DOHH2 (cell line): Measurements from ENCODE around the gene PIAS1.

Source experiments
- H3F3A ChIP-seq: fragments of 200-600 bp; sonication (generic), shearing (Covaris generic); 2 replicates; pipeline ENCODE4 v1.6.0; 2016; ENCODE audit warnings: antibody characterized with exemption, mild to moderate bottlenecking; ENCODE audit not compliant: control insufficient read depth, insufficient read depth
- H3K27ac ChIP-seq: fragments of 200-600 bp; sonication (generic); 2 replicates; pipeline ENCODE4 v1.5.1; 2014; ENCODE audit warnings: low read depth, mild to moderate bottlenecking, low read length, moderate library complexity
- H3K27me3 ChIP-seq: fragments of 200-600 bp; sonication (generic); 2 replicates; pipeline ENCODE4 v1.6.1; 2014; ENCODE audit warnings: mild to moderate bottlenecking, low read length, mixed read lengths; ENCODE audit not compliant: control insufficient read depth
- H3K36me3 ChIP-seq: fragments of 200-600 bp; sonication (generic); 2 replicates; pipeline ENCODE4 v1.6.1; 2014; ENCODE audit warnings: mild to moderate bottlenecking, low read length, moderate library complexity, mixed read lengths; ENCODE audit not compliant: control insufficient read depth
- H3K4me1 ChIP-seq: fragments of 200-600 bp; sonication (generic); 2 replicates; pipeline ENCODE4 v1.6.1; 2014; ENCODE audit warnings: mild to moderate bottlenecking, low read length, mixed read lengths; ENCODE audit not compliant: control insufficient read depth
- H3K4me2 ChIP-seq: fragments of 200-600 bp; sonication (generic); 2 replicates; pipeline ENCODE4 v1.6.0; 2014; ENCODE audit warnings: mild to moderate bottlenecking, low read length, moderate library complexity
- H3K4me3 ChIP-seq: fragments of 200-600 bp; sonication (generic); 2 replicates; pipeline ENCODE4 v1.5.1; 2014; ENCODE audit warnings: mild to moderate bottlenecking, low read length, mixed read lengths
- H3K79me2 ChIP-seq: fragments of 200-600 bp; sonication (generic); 2 replicates; pipeline ENCODE4 v1.6.1; 2014; ENCODE audit warnings: mild to moderate bottlenecking, low read length, mixed read lengths; ENCODE audit not compliant: control insufficient read depth
- H3K9me2 ChIP-seq: fragments of 200-600 bp; sonication (generic); replicated peaks from 2 replicates; pipeline ENCODE4 v1.6.1; 2014; ENCODE audit warnings: mild to moderate bottlenecking, low read length, mixed read lengths; ENCODE audit not compliant: control insufficient read depth
- H3K9me3 ChIP-seq: fragments of 200-600 bp; sonication (generic); 2 replicates; pipeline ENCODE4 v1.6.1; 2014; ENCODE audit warnings: antibody characterized with exemption, low read length, mixed read lengths; ENCODE audit not compliant: control insufficient read depth, insufficient read depth
- H4K20me1 ChIP-seq: fragments of 200-600 bp; sonication (generic); 2 replicates; pipeline ENCODE4 v1.6.0; 2014; ENCODE audit warnings: low read depth, mild to moderate bottlenecking, antibody characterized with exemption, low read length, moderate library complexity; ENCODE audit not compliant: control insufficient read depth, insufficient read depth
- EZH2phosphoT487 ChIP-seq: fragments of 200-600 bp; sonication (generic); IDR thresholded peaks from 2 replicates; pipeline ENCODE4 v1.6.1; 2017; ENCODE audit warnings: borderline replicate concordance, mild to moderate bottlenecking, antibody characterized with exemption, low read length, moderate library complexity, mixed read lengths
- TF ChIP-seq, protein P1 (sequence below): fragments of 200-600 bp; sonication (generic); IDR thresholded peaks from one replicate; pipeline ENCODE4 v1.5.1; 2014; ENCODE audit warnings: antibody characterized with exemption, mild to moderate bottlenecking, low read depth, low read length; ENCODE audit not compliant: poor library complexity, severe bottlenecking

Gene PIAS1

DNA sequence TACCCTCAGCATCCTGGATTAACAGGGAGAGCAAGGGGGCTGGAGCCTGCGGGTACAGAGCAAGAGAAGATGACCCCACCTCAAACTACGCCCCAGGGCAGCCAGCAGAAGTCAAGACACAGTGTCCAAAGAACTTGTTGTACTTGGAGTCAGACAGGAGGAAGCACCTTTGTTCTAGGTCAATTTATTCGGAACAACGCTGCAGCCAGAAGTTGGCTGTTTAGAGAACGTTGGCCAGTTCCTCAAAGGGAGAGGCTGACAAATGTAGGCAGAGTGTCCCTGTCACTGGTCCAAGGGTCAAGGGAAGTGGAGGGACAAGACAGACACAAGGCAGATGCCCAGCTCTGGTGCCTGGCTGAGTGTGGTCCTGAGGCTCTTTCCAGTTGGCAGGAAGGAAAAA, 32.1 kb upstream of the PIAS1 start:
- no peaks in the 10 kb centered on the region for H3K9me3 ChIP-seq
- no peaks in the 10 kb centered on the region for H3K36me3 ChIP-seq
- H3K79me2 ChIP-seq: no peaks in the 10 kb centered on the region
- H3K27me3 ChIP-seq: no peaks in the 10 kb centered on the region; the same call in 1 of the 2 replicates
- H3K9me2 ChIP-seq: no peaks in the 10 kb centered on the region
- TF ChIP-seq, protein P1, sequence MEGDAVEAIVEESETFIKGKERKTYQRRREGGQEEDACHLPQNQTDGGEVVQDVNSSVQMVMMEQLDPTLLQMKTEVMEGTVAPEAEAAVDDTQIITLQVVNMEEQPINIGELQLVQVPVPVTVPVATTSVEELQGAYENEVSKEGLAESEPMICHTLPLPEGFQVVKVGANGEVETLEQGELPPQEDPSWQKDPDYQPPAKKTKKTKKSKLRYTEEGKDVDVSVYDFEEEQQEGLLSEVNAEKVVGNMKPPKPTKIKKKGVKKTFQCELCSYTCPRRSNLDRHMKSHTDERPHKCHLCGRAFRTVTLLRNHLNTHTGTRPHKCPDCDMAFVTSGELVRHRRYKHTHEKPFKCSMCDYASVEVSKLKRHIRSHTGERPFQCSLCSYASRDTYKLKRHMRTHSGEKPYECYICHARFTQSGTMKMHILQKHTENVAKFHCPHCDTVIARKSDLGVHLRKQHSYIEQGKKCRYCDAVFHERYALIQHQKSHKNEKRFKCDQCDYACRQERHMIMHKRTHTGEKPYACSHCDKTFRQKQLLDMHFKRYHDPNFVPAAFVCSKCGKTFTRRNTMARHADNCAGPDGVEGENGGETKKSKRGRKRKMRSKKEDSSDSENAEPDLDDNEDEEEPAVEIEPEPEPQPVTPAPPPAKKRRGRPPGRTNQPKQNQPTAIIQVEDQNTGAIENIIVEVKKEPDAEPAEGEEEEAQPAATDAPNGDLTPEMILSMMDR: no peak
- TF ChIP-seq EZH2phosphoT487: no peak
- no peaks in the 10 kb centered on the region for H4K20me1 ChIP-seq
- H3K4me1 ChIP-seq: no peaks in the 10 kb centered on the region
- H3K4me2 ChIP-seq: no peak overlapping the region
- no peak overlapping the region for H3K27ac ChIP-seq
- H3K4me3 ChIP-seq: no peak overlapping the region
- H3F3A ChIP-seq: no peaks in the 10 kb centered on the region

DNA sequence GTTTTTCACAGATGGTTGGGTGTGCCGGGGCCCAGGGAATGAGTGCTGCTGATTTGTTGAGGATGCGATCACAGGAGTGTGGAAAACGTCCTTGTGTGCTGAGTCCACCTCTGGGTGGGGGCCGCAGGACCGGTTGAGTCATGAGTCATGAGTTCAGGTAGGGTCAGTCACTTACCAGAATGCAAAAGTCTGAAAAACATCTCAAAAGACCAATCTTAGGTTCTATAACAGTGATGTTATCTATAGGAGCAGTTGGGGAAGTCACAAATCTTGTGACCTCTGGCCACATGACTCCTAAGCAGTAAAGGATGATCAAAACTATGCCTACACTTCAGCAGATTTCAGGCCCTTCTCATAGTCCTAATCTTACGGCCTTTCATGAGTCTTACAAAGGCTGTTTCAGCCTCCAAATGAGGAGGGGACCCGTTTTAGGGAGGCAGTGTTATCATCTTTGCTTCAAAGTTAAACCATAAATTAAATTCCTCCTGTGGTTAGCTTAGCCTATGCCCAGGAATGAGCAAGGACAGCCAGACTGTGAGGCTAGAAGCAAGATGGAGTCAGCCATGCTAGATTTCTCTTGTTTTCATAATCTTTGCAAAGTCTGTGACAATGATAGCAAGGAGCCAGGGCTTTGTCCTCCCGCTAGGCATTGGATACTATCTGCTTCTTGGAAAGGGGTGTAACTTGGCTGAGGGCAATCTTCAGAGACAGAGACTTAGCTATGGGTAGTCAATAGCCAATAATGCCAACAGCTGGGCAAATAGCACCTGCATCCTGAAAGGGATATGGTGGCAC, 30.6 kb upstream of the PIAS1 start:
- H3K4me3 ChIP-seq: no peak overlapping the region
- no peaks in the 10 kb centered on the region for H3F3A ChIP-seq
- no peaks in the 10 kb centered on the region; the same call in 1 of the 2 replicates for H3K27me3 ChIP-seq
- H3K4me2 ChIP-seq: no peak overlapping the region
- no peaks in the 10 kb centered on the region for H3K79me2 ChIP-seq
- H3K9me2 ChIP-seq: no peaks in the 10 kb centered on the region
- TF ChIP-seq, protein P1: no peak
- no peak for TF ChIP-seq EZH2phosphoT487
- no peaks in the 10 kb centered on the region for H3K36me3 ChIP-seq
- H3K9me3 ChIP-seq: no peaks in the 10 kb centered on the region
- no peak overlapping the region for H3K27ac ChIP-seq
- H3K4me1 ChIP-seq: no peaks in the 10 kb centered on the region
- no peaks in the 10 kb centered on the region for H4K20me1 ChIP-seq

DNA sequence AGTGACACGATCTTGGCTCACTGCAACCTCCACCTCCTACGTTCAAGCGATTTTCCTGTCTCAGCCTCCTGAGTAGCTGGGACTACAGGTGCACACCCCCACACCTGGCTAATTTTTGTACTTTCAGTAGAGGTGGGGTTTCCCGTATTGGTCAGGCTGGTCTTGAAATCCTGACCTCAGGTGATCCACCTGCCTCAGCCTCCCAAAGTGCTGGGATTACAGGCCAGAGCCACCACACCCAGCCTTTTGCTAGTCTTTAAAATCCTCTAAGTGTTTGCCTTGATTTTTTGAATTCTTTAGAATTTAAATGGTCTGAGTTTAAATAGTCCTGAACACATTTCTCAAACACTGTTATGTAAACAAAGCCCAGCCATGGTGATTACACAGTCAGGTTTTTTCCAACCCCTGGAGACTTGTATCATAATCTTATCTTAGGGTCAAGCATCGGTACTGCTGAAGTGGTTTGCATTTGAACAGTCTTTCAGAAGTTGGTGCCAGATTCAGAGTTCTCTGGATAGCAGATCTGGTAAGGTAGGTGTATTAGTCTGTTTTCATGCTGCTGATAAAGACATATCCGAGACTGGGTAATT, 28.2 kb upstream of the PIAS1 start:
- Histone ChIP-seq H3K27me3 (peaks cover 3% of the 10 kb centered on the region; the same call in 1 of the 2 replicates), H4K20me1 (no peaks in the 10 kb centered on the region), H3K4me3 (no peak overlapping the region), H3K27ac (no peak overlapping the region), H3K9me2 (no peaks in the 10 kb centered on the region), H3K4me2 (no peak overlapping the region), H3K79me2 (no peaks in the 10 kb centered on the region), H3F3A (no peaks in the 10 kb centered on the region), H3K36me3 (no peaks in the 10 kb centered on the region), H3K9me3 (no peaks in the 10 kb centered on the region), H3K4me1 (no peaks in the 10 kb centered on the region)
- no peak for TF ChIP-seq EZH2phosphoT487
- TF ChIP-seq, protein P1: no peak
